AG04450 (cell line): ENCODE data around the gene HID1. TPM values are rescaled to one million over a fixed set of nuclear protein-coding genes. Genes with fewer than 3 reads are reported as not detected.

Source experiments
- CTCF ChIA-PET: fragments of 300-600, 350-600 bp; formaldehyde crosslinking; extraction: SDS; loops from one replicate; lab custom pipeline; 2022; ENCODE audit warnings: antibody characterized with exemption, inconsistent platforms; lab: Charles Lee
- POLR2A ChIA-PET: fragments of 350-600 bp; formaldehyde crosslinking; extraction: SDS; loops from one replicate; lab custom pipeline; 2021; ENCODE audit warnings: antibody characterized with exemption, inconsistent platforms; lab: Yijun Ruan, JAX
- DNase-seq: peaks from one replicate; pipeline ENCODE4 v3.0.0-alpha.2; 2011; ENCODE audit warnings: low read depth, low spot score
- H3K27ac ChIP-seq: one replicate; pipeline ENCODE4 v1.5.1; 2012; ENCODE audit warnings: low read depth, low read length, control low read depth
- H3K27me3 ChIP-seq: one replicate; pipeline ENCODE4 v1.6.0; 2012; ENCODE audit warnings: low read length; ENCODE audit not compliant: control insufficient read depth, insufficient read depth
- H3K4me3 ChIP-seq: 2 replicates; pipeline ENCODE4 v1.5.1; 2011; ENCODE audit warnings: mild to moderate bottlenecking, low read depth, low read length, control low read depth
- H3K9me3 ChIP-seq: 2 replicates; pipeline ENCODE4 v1.5.1; 2012; ENCODE audit warnings: low read length; ENCODE audit not compliant: control insufficient read depth, insufficient read depth
- CTCF ChIP-seq: IDR thresholded peaks from 2 replicates; pipeline ENCODE4 v1.5.1; 2011; ENCODE audit warnings: low read depth, low read length, control low read depth, inconsistent platforms
- polyA plus RNA-seq: library from polyadenylated mRNA; depleted of rRNA; stranded (reverse); fragments of >200 nt; gene quantifications from 2 replicates; pipeline ENCODE4 v1.2.3, GENCODE V29; 2011; rRNA removed

The HID1 gene
- polyA plus RNA-seq, 1 experiment, result 1.8 TPM

GRCh38 chr17:74903671-74904070, 68.9 kb downstream of the HID1 start:
- POLR2A ChIA-PET, result no interaction called here
- Histone ChIP-seq H3K9me3 (no peaks in the 10 kb centered on the region), H3K27ac (no peak overlapping the region), H3K4me3 (no peak overlapping the region), H3K27me3 (peaks cover 34% of the 10 kb centered on the region)
- DNase-seq, result no peak
- CTCF ChIA-PET, result no interaction called here
- TF ChIP-seq CTCF, result no peak

DNA sequence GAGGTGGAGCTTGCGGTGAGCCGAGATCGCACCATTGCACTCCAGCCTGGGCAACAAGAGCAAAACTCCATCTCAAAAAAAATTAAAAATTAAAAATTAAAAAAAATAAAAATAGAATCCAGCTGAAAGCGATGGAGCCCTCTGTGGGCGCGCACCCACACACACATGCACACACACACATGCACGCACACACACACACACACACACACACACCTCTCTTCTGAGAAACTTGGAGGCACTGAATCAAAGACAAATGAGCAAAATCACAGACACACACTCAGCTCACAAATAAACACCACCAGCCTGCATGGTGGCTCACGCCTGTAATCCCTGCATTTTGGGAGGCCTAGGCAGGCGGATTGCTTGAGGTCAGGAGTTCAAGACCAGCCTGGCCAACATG, 69.5 kb downstream of the HID1 start:
- ChIA-PET CTCF (no interaction called here), POLR2A (no interaction called here)
- Histone ChIP-seq H3K27me3 (peaks cover 37% of the 10 kb centered on the region), H3K9me3 (no peaks in the 10 kb centered on the region), H3K27ac (no peak overlapping the region), H3K4me3 (no peak overlapping the region)
- no peak for DNase-seq
- no peak for TF ChIP-seq CTCF

GRCh38 chr17:74901353-74902135, 71.0 kb downstream of the HID1 start:
- no peak for DNase-seq
- ChIA-PET POLR2A (no interaction called here), CTCF (no interaction called here)
- Histone ChIP-seq H3K9me3 (no peaks in the 10 kb centered on the region), H3K4me3 (no peak overlapping the region), H3K27ac (no peak overlapping the region), H3K27me3 (peaks cover 45% of the 10 kb centered on the region)
- TF ChIP-seq CTCF, result no peak

Other genes starting within 250 kb of the HID1 start
- 0.16 and 0.21 TPM in 2 replicates for gene RAB37, start 235.5 kb downstream of the HID1 start, polyA plus RNA-seq
- 10.4 and 10.5 TPM in 2 replicates for gene NHERF1, start 224.1 kb downstream of the HID1 start, polyA plus RNA-seq
- gene NAT9, start 196.4 kb downstream of the HID1 start, polyA plus RNA-seq, result 33.6 and 37.3 TPM in 2 replicates
- gene GRIN2C, start 112.9 kb downstream of the HID1 start, polyA plus RNA-seq, result 0.01 TPM in 1 of 2 replicates, not detected in the other
- 23.0 and 32.7 TPM in 2 replicates for gene FDXR, start 99.8 kb downstream of the HID1 start, polyA plus RNA-seq
- gene FADS6, start 79.1 kb downstream of the HID1 start, polyA plus RNA-seq, result not detected in 2 replicates
- gene USH1G, start 49.5 kb downstream of the HID1 start, polyA plus RNA-seq, result not detected in 2 replicates
- not detected in 2 replicates for gene OTOP2, start 48.5 kb downstream of the HID1 start, polyA plus RNA-seq
- gene OTOP3, start 36.9 kb downstream of the HID1 start, polyA plus RNA-seq, result not detected in 2 replicates
- gene CDR2L, start 14.9 kb upstream of the HID1 start, polyA plus RNA-seq, result 8.4 and 11.4 TPM in 2 replicates
- gene MRPL58, start 39.9 kb upstream of the HID1 start, polyA plus RNA-seq, result 48.5 and 53.7 TPM in 2 replicates
- gene ATP5PD, start 74.2 kb upstream of the HID1 start, polyA plus RNA-seq, result 281 and 292 TPM in 2 replicates
- 29.8 and 36.0 TPM in 2 replicates for gene KCTD2, start 74.5 kb upstream of the HID1 start, polyA plus RNA-seq
- 2.9 and 3.6 TPM in 2 replicates for gene SLC16A5, start 115.2 kb upstream of the HID1 start, polyA plus RNA-seq
- gene ARMC7, start 137.2 kb upstream of the HID1 start, polyA plus RNA-seq, result 5.6 and 6.5 TPM in 2 replicates
- gene NT5C, start 159.0 kb upstream of the HID1 start, polyA plus RNA-seq, result 22.6 and 27.9 TPM in 2 replicates
- 89.8 and 97.0 TPM in 2 replicates for gene JPT1, start 181.8 kb upstream of the HID1 start, polyA plus RNA-seq
- 356 and 439 TPM in 2 replicates for gene SUMO2, start 210.2 kb upstream of the HID1 start, polyA plus RNA-seq
- gene NUP85, start 232.9 kb upstream of the HID1 start, polyA plus RNA-seq, result 31.5 and 33.3 TPM in 2 replicates